KMS-11 (cell line): ENCODE data around the gene MED16.

Experiments
- H2AFZ ChIP-seq: fragments of 200-600 bp; sonication (generic); 2 replicates; pipeline ENCODE4 v1.6.1; 2016; ENCODE audit warnings: antibody characterized with exemption, mixed run types, low read depth
- H3K27ac ChIP-seq: fragments of 200-600 bp; sonication (generic); 2 replicates; pipeline ENCODE4 v1.6.1; 2016; ENCODE audit warnings: mild to moderate bottlenecking, mixed run types
- H3K27me3 ChIP-seq: fragments of 200-600 bp; sonication (generic); 2 replicates; pipeline ENCODE4 v1.6.1; 2017; ENCODE audit warnings: mild to moderate bottlenecking, low read depth, mixed run types, moderate library complexity; ENCODE audit not compliant: insufficient read depth
- H3K36me3 ChIP-seq: fragments of 200-600 bp; sonication (generic); 2 replicates; pipeline ENCODE4 v1.6.1; 2017; ENCODE audit warnings: mild to moderate bottlenecking, mixed run types; ENCODE audit not compliant: insufficient read depth
- H3K4me1 ChIP-seq: fragments of 200-600 bp; sonication (generic); 2 replicates; pipeline ENCODE4 v1.6.1; 2016; ENCODE audit warnings: mild to moderate bottlenecking, low read depth, mixed run types; ENCODE audit not compliant: poor library complexity, severe bottlenecking
- H3K4me2 ChIP-seq: fragments of 200-600 bp; sonication (generic); 2 replicates; pipeline ENCODE4 v1.7.0; 2016; ENCODE audit warnings: mild to moderate bottlenecking, mixed run types
- H3K4me3 ChIP-seq: fragments of 200-600 bp; sonication (generic); IDR thresholded peaks from 2 replicates; pipeline ENCODE4 v1.6.1; 2017; ENCODE audit warnings: low read depth, low read length, mixed read lengths; ENCODE audit not compliant: insufficient read depth
- H3K79me2 ChIP-seq: fragments of 200-600 bp; sonication (generic); 2 replicates; pipeline ENCODE4 v1.6.1; 2016; ENCODE audit warnings: low read depth, mixed run types; ENCODE audit not compliant: insufficient read depth
- H3K9ac ChIP-seq: fragments of 200-600 bp; sonication (generic); 2 replicates; pipeline ENCODE4 v1.6.1; 2016; ENCODE audit warnings: mild to moderate bottlenecking, mixed run types
- H4K20me1 ChIP-seq: fragments of 200-600 bp; sonication (generic); 2 replicates; pipeline ENCODE4 v1.6.1; 2016; ENCODE audit warnings: mild to moderate bottlenecking, mixed run types; ENCODE audit not compliant: insufficient read depth
- CTCF ChIP-seq: fragments of 200-600 bp; sonication (generic); conservative IDR thresholded peaks from 2 replicates; pipeline ENCODE4 v1.6.1; 2017; ENCODE audit warnings: low read depth, mild to moderate bottlenecking, antibody characterized with exemption, low read length, moderate library complexity, mixed read lengths

MED16 gene

GRCh38 chr19:901216-902092 is 8.5 kb upstream of the MED16 start:
- no peak for TF ChIP-seq CTCF
- H2AFZ ChIP-seq, result no peak overlapping the region
- no peaks in the 10 kb centered on the region for H3K79me2 ChIP-seq
- H3K27me3 ChIP-seq, result no peaks in the 10 kb centered on the region
- no peaks in the 10 kb centered on the region for H3K4me1 ChIP-seq
- H3K36me3 ChIP-seq, result no peaks in the 10 kb centered on the region
- no peak overlapping the region for H3K4me3 ChIP-seq
- no peak overlapping the region for H3K4me2 ChIP-seq
- H3K27ac ChIP-seq, result no peak overlapping the region
- H4K20me1 ChIP-seq, result no peaks in the 10 kb centered on the region
- no peak overlapping the region for H3K9ac ChIP-seq

- no peak overlapping the region for H3K4me3 ChIP-seq
- no peaks in the 10 kb centered on the region for H3K27me3 ChIP-seq
- TF ChIP-seq CTCF, result no peak
- no peak overlapping the region for H3K27ac ChIP-seq
- no peaks in the 10 kb centered on the region for H3K36me3 ChIP-seq
- no peaks in the 10 kb centered on the region for H4K20me1 ChIP-seq
- no peak overlapping the region for H3K9ac ChIP-seq
- H2AFZ ChIP-seq, result no peak overlapping the region
- no peaks in the 10 kb centered on the region for H3K4me1 ChIP-seq
- H3K4me2 ChIP-seq, result no peak overlapping the region
- no peaks in the 10 kb centered on the region for H3K79me2 ChIP-seq
Observed at GRCh38 chr19:900302-901111, 7.5 kb upstream of the MED16 start.

- no peak overlapping the region for H2AFZ ChIP-seq
- no peaks in the 10 kb centered on the region for H4K20me1 ChIP-seq
- H3K4me1 ChIP-seq, result no peaks in the 10 kb centered on the region
- no peak overlapping the region for H3K4me3 ChIP-seq
- TF ChIP-seq CTCF, result no peak
- H3K9ac ChIP-seq, result no peak overlapping the region
- H3K4me2 ChIP-seq, result no peak overlapping the region
- H3K79me2 ChIP-seq, result no peaks in the 10 kb centered on the region
- no peaks in the 10 kb centered on the region for H3K36me3 ChIP-seq
- H3K27ac ChIP-seq, result no peak overlapping the region
- no peaks in the 10 kb centered on the region for H3K27me3 ChIP-seq
Observed at GRCh38 chr19:900043-900301, 7.0 kb upstream of the MED16 start.

- Histone ChIP-seq H2AFZ (no peak overlapping the region), H3K4me1 (no peaks in the 10 kb centered on the region), H4K20me1 (no peaks in the 10 kb centered on the region), H3K36me3 (no peaks in the 10 kb centered on the region), H3K4me3 (no peak overlapping the region), H3K4me2 (no peak overlapping the region), H3K9ac (no peak overlapping the region), H3K79me2 (no peaks in the 10 kb centered on the region), H3K27ac (no peak overlapping the region), H3K27me3 (no peaks in the 10 kb centered on the region)
- TF ChIP-seq CTCF, result no peak
Observed at GRCh38 chr19:899336-900042, 6.5 kb upstream of the MED16 start.
